ENCODE measurements around the gene ADSS1. TPM values are rescaled to one million over a fixed set of nuclear protein-coding genes. Genes with fewer than 3 reads are reported as not detected.

Gene ADSS1
- polyA plus RNA-seq, 3 donors = 12.6 to 15.1 (median 14.1) TPM

DNA sequence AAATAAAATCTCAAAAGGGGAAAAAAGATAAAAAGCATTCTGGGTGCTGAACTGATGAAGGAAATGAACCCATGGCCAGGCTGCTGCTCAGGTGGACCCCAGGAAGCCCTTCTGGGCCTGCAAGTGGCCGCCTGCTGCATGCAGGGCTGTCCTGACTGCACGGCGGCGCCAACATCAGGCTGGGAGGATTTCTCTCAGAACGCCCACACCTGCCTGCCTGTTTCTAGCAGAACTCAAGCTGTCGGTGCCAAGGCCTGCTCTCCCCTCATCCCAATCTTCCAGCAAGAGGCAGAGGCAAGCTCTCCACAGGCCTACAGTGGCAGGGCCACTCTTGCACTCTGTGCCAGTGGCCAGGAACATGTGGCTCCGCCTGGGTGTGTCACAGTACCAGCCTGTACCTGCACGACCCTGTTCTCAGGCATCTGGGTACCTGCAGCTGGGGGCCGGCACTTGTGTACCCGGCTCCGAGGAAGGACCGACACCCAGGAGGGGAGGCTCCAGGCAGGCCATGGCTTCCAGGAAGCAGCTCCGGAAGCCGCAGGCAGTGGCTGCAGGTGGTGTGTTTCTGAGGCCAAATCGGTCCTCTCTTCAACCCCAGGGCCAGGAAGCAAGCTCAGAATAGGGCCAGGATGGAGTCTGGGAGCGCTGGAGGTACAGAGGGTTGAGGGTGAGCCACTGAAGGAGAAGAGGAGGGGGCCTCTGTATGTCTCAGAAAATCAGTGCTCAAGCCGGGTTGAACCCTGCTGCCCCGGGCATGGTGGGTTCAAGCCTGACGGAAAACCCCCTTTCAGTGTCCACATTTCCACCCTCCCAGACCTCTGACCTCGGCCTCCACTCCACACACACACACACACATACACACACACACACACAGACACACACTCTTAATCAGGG is 37.2 kb upstream of the ADSS1 start:
- no peak for DNase-seq (ENCODE audit: low read depth in 3 of 3, low spot score in 2 of 3)

DNA sequence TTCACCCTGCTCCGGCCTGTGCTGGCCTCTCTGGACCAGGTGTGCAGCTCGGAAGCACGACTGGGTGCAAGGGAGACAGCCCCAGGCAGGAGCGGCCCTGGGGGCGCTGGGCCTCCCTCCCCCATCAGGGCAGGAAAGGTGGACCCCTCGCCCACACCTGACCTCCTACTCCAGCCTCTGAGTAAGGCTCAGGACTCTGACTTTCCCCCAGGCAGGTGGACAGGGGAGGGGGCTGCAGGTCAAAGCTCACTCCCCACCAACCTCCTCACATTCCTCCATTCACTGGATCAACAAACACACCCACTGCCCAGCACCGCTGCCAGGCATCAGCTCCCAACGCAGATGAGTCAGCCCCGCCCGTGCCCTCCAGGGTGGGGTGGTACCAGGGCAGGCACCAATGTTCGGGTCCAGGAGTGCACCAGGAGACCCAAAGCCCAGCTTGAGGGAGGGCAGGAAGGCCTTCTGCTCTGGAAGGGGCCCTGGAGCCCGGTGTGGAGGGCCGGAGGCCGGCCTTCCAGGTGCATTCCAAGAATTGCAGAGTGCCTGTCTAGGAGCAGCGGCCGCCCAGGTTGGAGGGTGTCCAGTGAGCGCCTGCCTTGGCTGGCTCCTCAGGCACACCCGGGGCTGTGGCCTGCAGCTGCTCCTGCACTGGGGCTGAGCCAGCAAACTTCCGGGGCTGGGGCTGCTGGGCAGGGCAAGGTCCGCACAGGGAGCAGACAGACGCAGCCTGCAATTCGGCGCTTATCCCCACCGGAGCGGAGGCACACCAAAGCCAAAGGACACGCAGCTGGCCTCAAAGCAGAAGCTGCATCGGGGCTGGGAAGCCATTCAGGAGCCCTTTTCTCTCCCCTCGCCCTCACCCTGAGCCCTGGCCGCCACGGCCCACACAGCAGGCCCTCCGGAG is 36.2 kb upstream of the ADSS1 start:
- no peak for DNase-seq (ENCODE audit: low read depth in 3 of 3, low spot score in 2 of 3)

DNA sequence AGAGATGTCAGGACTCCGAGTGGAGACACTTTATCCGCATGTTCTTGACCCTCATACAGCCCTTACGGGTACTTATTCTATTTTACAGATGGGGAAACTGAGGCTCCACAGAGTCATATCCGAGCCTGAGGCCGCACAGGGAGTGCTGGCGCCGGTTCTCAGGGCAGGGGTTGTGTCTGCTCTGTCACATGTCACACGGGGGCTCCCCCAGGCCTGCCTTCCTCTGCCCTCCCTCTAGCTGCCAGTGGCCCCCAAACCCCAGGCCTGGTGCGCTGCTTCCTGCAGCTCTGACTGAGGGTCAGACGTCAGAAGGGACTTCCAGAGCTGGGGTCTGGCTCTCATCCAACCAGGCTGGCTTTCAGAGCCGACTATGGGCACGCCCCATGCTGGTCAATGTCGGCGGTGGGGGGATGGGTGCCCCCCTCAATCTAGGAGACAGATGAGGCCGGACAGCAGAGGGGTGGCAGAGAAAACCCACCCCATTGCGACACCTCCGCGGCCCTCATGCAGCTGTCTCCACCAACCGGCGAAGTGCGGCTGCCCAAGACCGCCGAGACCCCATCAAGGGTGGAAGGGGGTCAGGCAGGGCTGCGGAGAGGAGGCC is 35.4 kb upstream of the ADSS1 start:
- no peak for DNase-seq (ENCODE audit: low read depth in 3 of 3, low spot score in 2 of 3)

DNA sequence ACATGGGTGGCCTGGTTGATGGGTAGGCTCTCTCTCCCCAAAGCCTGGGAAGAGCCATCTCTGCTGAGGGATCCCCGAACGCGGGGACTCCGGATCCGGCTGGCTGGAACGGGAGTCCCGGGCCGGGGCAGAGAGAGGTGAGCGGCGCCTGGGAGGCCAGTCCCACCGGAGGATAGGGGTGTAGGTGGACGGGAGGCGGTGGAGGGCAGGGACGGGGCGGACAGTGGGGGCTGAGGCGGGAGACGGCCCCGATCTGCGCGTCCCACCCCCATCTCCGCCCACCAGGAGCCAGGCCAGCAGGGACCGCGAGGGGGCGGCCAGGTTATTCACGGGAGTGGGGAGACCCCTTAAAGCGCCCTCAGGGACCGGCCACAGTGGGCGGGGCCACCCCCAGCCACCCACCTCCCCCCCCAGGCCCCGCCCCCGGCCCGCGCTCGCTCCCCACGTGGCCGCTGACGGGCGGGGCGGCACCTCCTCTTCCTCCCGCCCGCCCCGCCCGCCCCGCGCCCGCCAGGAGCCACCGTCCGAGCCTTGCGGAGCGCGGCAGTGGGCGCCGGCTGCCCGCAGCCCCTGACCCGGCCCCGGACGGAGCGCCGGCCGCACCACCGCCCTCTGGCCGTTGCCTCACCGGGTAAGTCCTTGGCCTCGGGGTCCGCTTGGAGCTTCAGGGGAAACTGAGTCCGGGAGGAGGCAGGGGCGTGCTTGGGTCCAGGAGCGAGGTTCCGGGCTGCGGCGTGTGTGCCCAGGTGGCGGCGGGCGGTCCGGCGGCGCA is 34.7 kb upstream of the ADSS1 start, which contains the start of gene INF2:
TSS of gene INF2 (plus strand) at position 510 of the 772 bp plus-strand sequence. CDS start 11,748 bp downstream, outside the sequence.
- no peak for DNase-seq (ENCODE audit: low read depth in 3 of 3, low spot score in 2 of 3)

DNA sequence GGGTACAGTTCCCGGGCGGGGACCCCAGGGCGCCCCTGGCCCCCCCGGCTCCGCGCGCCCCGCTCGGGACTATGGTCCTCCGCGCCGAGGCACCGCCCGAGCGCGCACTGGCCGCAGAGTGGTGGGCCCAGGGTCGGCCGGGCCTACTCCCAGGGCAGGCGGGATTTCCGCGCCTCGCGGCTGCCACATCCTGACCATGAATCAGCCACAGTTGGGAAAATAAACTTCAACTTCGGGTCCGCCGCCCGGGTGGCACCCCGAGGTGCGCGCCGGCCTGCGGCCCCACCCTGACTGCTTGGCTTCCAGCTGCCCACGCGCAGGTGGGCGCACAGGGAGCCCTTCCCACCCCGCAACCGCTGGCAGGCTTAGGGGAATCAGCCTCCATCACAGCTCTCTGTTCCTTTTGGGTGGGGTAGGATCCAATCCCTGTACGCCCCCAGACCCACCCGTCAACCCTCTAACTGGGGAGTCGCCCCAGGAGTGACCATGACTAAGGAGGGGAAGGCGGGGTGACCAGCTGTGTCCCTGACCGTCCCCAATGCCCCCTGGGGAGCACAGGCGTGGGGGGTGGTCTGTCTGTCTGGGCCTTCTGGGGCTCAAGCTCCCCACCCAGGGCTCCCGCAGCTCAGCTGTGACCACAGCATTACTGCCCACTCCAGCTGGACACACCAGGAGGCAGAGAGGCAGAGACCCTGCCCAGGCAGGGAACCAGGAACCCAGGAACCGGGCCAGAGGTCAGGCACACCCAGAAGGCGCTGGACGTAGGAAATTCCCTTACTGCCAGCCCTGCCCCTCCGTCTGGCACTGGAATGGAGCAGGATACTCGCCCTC is 33.9 kb upstream of the ADSS1 start:
- no peak for DNase-seq (ENCODE audit: low read depth in 3 of 3, low spot score in 2 of 3)

DNA sequence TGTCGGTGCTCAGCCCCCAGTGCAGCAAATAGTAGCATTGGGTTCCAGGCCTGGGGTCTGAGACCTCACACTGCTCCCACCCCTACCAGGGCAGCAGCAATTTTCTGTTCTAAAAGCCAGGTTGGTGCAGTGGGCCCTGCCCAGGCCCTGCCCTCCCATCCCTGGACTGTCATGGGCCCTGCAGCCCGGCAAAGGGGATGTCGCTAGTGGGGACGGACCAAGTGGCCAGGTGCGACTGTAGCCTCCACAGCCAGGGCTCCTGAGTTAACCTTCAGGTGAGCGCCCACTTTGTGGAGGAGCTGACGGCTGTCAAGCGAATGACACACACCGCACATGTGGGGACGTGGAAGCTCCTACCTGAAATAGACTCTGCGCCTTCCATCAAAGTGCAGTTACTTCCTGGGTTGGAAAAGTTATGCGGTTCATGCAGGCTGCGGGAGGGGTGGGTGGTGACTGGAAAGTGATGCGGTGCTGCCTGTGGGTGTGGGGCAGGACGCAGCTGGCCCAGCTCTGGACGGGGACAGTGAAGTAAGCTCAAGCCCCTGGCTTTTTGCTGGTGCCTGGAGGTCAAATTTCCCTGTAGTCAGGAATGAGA is 33.1 kb upstream of the ADSS1 start:
- no peak for DNase-seq (ENCODE audit: low read depth in 3 of 3, low spot score in 2 of 3)

DNA sequence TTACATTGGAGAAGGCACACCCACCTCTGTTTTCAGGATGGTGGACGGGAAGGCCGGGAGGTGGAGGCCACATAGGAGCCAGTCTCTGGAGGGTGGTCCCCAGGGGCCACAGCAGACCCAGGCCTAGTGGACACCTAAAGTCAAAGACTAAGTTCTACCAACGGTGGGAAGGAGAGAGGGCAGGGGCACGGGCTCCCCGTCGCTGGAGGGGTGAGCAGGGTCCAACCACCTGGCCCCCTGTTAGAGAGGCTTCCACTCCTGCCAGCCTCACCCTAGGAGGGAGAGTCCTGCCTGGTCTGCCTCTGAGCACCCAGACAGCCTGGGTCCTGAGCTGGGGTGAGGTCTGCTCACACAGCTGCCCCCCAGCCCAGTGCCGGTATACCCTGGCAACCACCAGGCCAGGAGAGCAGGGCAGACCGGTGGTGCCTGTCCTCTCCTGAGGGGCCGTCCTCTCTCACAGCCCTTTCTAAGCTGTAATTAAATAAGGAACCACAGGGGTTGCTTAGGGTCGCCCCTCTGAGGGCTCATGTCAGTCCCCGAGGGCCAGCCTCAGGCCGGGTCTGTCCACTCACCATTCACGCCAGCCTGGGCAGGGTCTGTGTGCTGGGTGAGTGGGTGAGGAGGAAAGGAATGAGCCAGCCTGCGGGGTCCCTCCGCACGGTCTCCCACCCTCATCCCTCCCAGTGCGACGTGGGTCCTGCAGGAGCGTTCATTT is 32.3 kb upstream of the ADSS1 start:
- no peak for DNase-seq (ENCODE audit: low read depth in 3 of 3, low spot score in 2 of 3)

DNA sequence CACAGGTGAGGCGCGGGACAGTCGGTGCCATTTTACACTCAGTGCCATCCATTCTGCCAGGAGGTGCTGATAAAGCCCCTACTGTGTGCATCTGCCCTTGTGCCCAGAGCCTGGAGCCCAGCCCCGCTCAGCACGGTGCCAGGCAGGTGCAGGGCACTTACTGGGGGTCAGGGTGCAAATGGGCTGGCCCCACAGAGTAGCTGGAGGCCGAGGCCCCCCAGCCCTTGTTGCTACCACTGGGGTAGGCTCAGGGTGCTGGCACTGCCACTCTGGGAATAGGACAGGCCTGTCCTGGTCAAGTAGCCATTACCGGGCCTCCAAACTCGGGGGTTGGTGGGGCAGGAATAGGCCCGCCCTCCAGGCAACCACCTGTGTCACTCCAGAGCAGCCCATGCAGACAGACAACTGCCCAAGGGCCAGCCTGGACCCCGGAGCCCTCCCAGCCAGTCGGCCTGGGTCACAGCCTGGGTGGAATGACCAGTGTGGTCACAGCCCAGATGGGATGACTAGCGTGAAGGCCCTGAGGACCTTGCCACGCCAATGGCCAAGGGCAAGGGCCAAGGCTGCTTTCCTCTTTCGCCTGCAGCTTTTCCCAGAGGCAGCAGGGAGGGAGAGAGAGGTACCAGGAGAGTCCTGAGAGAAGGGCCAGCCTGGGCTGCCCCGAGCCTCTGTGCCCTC is 31.6 kb upstream of the ADSS1 start:
- no peak for DNase-seq (ENCODE audit: low read depth in 3 of 3, low spot score in 2 of 3)

DNA sequence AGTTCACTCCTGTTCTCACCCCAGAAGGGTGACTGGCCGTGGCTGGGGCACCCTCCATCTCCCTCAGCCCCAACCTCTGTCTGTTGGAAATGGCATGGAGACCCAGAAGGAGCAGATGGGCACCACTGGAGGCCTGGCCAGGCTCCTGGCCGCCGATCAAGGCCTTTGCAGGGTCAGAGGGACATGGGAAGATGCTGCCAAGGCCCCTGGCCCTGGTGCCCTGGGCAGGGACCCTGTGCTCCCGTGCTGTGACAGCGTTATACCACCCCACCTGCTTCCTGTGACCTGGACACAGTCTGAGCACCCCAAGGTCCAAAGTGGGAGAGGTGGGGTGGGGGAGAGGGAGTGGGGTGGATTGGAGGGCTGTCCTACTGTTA is 31.1 kb upstream of the ADSS1 start:
- no peak for DNase-seq (ENCODE audit: low read depth in 3 of 3, low spot score in 2 of 3)

DNA sequence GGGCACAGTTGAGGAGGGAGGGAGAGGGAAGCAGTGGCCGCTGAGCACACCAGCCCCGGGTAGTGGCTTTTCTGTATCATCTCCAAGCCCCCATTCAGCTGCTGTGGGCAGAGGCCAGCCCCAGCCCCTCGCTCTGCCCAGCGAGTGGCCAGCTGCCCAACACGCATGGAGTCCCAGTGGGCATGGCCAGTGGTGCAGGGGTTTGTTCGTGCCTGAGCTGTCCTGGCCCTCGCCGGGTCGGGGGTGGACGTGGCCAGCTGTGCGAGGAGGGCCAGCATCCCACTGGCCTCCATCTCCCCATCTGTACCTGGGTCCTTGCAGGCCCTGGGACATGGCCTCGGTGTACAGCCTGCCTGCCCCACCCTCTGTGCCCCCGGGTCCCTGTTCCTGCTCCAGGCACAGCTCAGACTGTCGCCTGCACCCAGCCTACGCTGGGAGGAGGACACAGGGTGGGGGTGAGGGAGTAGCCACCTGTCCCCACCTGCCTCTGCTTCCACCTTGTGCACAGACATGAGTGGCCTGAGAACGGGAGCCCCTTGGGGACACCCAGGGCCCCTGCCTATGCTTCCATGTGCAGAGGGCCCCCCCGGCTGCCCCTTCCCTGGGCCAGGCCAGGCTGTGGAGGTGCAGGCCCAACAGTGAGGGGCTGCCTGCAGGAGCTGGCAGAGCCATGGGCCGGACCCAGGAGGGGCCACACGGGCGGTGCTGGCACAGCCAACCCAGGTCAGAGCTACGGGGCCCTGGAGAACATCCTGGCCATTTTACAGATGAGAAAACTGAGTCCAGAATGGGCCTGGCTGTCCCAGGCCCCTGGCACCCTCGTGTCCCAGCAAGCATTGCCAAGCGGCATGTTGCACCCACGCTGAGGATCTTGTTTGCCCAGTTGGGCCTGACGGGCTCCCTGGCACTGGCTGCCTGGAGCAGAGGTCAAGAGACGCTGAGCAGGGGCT is 30.3 kb upstream of the ADSS1 start:
- no peak for DNase-seq (ENCODE audit: low read depth in 3 of 3, low spot score in 2 of 3)

DNA sequence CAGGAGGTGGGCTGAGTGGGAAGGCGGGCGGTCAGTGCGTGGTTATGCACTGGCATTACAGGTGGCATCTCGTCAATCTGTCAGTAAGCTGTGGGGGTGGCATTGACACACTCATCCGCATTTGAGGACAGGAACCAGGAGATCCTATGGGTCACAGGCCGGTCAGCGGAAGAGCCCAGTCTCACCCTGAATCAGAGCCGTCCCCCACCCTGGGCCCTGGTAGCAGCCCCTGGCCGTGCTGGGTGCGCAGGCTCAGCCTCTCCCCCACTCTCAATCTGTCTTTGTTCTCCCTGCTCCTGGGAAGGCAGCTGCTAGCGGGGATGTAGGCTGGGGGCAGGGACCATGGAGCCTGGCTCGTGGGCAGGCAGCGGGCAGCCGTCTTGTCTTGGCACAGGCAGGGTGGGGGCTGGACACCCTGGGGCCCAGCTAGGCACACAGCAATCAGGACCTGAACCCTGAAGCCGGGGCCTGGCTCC is 29.5 kb upstream of the ADSS1 start:
- no peak for DNase-seq (ENCODE audit: low read depth in 3 of 3, low spot score in 2 of 3)

DNA sequence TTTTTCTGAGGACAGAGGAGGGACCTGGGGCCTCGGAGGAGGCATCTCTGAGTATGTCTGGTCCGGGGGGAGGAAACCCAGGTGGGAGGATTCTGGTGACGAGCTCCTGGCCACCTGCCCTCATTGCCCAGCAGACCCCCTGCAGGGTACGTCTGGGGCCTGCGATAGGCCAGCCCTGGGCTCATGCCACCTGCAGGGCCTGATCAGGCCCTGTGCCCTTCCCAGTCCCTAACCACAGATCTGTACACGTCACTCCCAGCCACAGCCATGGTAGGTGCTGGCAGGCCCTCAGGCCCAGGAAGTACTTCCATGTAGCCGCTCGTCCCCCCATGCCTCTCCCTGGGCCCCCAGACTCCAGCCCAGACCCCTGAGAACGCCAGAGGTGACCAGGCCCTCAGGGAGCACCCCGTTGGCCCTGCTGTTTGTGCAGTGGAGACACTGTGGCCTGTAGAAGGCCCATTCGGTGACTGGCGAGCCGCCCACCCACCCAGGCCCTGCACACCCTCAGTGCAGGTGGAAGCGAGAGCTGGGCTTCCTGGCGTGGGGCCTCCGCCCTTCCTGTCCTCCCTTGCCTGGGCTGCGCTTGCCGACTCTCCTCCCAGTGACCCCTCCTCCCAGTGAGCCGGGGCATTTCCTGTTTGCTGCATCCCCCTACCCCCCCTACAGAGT is 28.9 kb upstream of the ADSS1 start:
- DNase-seq (ENCODE audit: low read depth in 3 of 3, low spot score in 2 of 3) = no peak

DNA sequence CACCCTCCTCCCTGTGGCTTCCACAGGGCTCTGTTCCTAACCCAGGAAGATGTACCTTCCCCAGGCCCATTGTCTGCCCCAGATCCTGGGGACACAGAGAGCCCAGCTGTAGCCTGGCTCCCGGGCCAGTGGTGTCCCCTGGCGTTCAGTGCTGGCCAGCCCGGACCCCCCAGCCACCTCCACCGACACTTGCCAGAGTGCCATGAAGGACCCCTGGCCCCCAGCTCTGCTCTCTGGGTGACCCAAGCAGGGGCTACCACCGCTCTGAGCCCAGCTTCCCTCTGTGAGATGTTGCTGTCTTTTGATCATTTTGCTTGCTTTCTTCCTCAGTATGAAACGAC is 28.4 kb upstream of the ADSS1 start:
- DNase-seq (ENCODE audit: low read depth in 3 of 3, low spot score in 2 of 3) = no peak

DNA sequence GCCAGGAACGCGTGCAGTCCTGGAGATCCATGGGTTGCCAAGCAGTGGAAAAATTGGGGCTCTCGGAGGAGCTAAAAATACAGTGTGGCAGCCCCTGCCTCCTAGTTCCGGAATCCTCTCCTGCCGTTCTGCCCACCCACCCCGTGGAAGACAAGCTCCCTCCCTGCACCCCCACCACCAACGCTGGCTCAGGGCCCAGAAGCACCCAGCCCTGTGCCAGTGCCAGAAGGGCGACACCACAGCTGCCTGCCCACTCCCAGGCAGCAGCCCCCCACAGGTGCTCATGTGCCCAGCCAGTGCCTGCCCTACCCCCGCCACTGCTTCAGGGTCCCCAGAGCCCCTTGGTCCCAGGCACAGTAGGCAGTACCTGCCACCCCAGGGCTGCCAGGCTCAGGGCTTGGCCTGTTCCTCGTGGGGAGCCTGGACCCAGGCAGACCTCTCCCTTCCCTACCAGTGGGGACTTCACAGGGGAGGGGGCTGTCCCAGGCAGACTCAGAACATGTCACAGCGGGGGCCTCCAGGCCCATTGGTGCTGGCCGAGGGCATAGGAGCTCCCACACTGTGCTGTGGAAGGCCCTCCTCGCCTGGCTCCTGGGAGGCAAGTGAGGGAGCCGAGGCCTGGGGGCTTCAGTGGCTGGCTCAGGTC is 27.2 kb upstream of the ADSS1 start:
- no peak for DNase-seq (ENCODE audit: low read depth in 3 of 3, low spot score in 2 of 3)

DNA sequence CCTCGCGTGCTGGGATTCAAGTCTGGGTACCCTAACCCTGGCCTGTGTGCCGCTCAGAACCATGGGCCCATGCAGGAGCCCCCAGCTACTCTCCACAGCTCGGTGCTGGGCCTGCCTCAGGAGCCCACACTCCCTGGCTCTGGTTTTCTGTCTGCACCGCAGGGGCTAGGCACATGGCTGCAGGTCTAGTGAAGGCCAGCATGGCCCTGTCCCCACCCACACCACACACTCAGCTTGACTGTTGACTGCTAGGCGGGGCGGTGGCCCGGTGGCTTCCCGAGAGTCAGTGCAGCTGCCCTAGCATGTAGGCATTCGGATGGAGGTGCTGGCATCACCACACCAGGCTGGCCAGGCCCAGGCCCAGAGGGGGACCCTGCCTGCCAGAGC is 26.7 kb upstream of the ADSS1 start:
- DNase-seq (ENCODE audit: low read depth in 3 of 3, low spot score in 2 of 3) = no peak

Data from right renal cortex interstitium (tissue), 3 donors.